ENCODE data around the gene OR2W3. TPM values are rescaled to one million over a fixed set of nuclear protein-coding genes. Genes with fewer than 3 reads are reported as not detected.

Gene OR2W3
- total and polyA plus RNA-seq, 7 experiments from 2014 or later: 0.31 to 0.83 TPM; not detected in 5

Other genes with a start within 250 kb of the OR2W3 start
- gene OR13G1, start 215.8 kb upstream of the OR2W3 start, total RNA-seq: not detected
- not detected for gene OR13G1, start 215.8 kb upstream of the OR2W3 start, polyA plus RNA-seq
- gene OR6F1, start 178.9 kb upstream of the OR2W3 start, total RNA-seq: not detected
- not detected for gene OR6F1, start 178.9 kb upstream of the OR2W3 start, polyA plus RNA-seq
- not detected for gene OR14K1, start 157.0 kb upstream of the OR2W3 start, total RNA-seq
- not detected for gene OR14K1, start 157.0 kb upstream of the OR2W3 start, polyA plus RNA-seq
- not detected for gene OR14A2, start 147.4 kb upstream of the OR2W3 start, total RNA-seq
- gene OR14A2, start 147.4 kb upstream of the OR2W3 start, polyA plus RNA-seq: not detected
- gene OR1C1, start 135.0 kb upstream of the OR2W3 start, total RNA-seq: not detected
- gene OR1C1, start 135.0 kb upstream of the OR2W3 start, polyA plus RNA-seq: not detected
- gene OR14A16, start 71.5 kb upstream of the OR2W3 start, total RNA-seq: not detected
- not detected for gene OR14A16, start 71.5 kb upstream of the OR2W3 start, polyA plus RNA-seq
- gene OR11L1, start 53.7 kb upstream of the OR2W3 start, total RNA-seq: not detected
- gene OR11L1, start 53.7 kb upstream of the OR2W3 start, polyA plus RNA-seq: not detected
- gene TRIM58, start 38.4 kb upstream of the OR2W3 start, total RNA-seq: 1 to 10 TPM in 2 of 5 experiments, under 1 TPM in 2, not detected in 1; 0.24 to 2.1 (median 0.65) TPM
- under 1 TPM; 0.15 to 0.17 TPM for gene TRIM58, start 38.4 kb upstream of the OR2W3 start, polyA plus RNA-seq
- gene OR2T8, start 24.7 kb downstream of the OR2W3 start, total RNA-seq: not detected
- gene OR2T8, start 24.7 kb downstream of the OR2W3 start, polyA plus RNA-seq: not detected
- gene OR2AJ1, start 29.3 kb downstream of the OR2W3 start, total RNA-seq: not detected
- gene OR2AJ1, start 29.3 kb downstream of the OR2W3 start, polyA plus RNA-seq: not detected
- 1 to 10 TPM in 1 of 5 experiments, under 1 TPM in 2, not detected in 2; 0.66 to 1.4 (median 0.94) TPM for gene OR2L8, start 53.3 kb downstream of the OR2W3 start, total RNA-seq
- gene OR2L8, start 53.3 kb downstream of the OR2W3 start, polyA plus RNA-seq: not detected
- under 1 TPM in 4 of 5 experiments, not detected in 1; 0.22 to 0.65 (median 0.48) TPM for gene OR2AK2, start 69.6 kb downstream of the OR2W3 start, total RNA-seq
- not detected for gene OR2AK2, start 69.6 kb downstream of the OR2W3 start, polyA plus RNA-seq
- gene OR2L5, start 118.1 kb downstream of the OR2W3 start, total RNA-seq: under 1 TPM in 4 of 5 experiments, not detected in 1; 0.10 to 0.51 (median 0.26) TPM
- not detected for gene OR2L5, start 118.1 kb downstream of the OR2W3 start, polyA plus RNA-seq
- under 1 TPM; 0.17 to 0.64 (median 0.32) TPM for gene OR2L2, start 134.5 kb downstream of the OR2W3 start, total RNA-seq
- under 1 TPM; 0.33 to 0.36 TPM for gene OR2L2, start 134.5 kb downstream of the OR2W3 start, polyA plus RNA-seq
- gene OR2L3, start 151.2 kb downstream of the OR2W3 start, total RNA-seq: under 1 TPM in 2 of 5 experiments, not detected in 3; 0.17 to 0.27 TPM
- not detected for gene OR2L3, start 151.2 kb downstream of the OR2W3 start, polyA plus RNA-seq
- under 1 TPM in 2 of 5 experiments, not detected in 3; 0.21 to 0.24 TPM for gene OR2L13, start 199.6 kb downstream of the OR2W3 start, total RNA-seq
- gene OR2L13, start 199.6 kb downstream of the OR2W3 start, polyA plus RNA-seq: under 1 TPM in 1 of 2 donors, not detected in 1; 0.17 TPM
- not detected for gene OR2M5, start 249.6 kb downstream of the OR2W3 start, total RNA-seq
- not detected for gene OR2M5, start 249.6 kb downstream of the OR2W3 start, polyA plus RNA-seq

Measured in naive thymus-derived CD4-positive, alpha-beta T cell (primary cell).